Loucy (cell line): ENCODE data around the gene SIAH3.

Source experiments
- CTCF ChIP-seq: fragments of 200-600 bp; sonication (generic); conservative IDR thresholded peaks from 2 replicates; pipeline ENCODE4 v1.5.1; 2014; ENCODE audit warnings: mild to moderate bottlenecking, antibody characterized with exemption, low read length
- EZH2phosphoT487 ChIP-seq: fragments of 200-600 bp; IDR thresholded peaks from 2 replicates; pipeline ENCODE4 v1.6.1; 2018; ENCODE audit warnings: antibody characterized with exemption, mild to moderate bottlenecking, moderate library complexity, borderline replicate concordance

GRCh38 chr13:45833663-45834375, 17.7 kb downstream of the SIAH3 start:
- TF ChIP-seq CTCF (no peak), EZH2phosphoT487 (no peak)
